Endothelial cell (in vitro differentiated cells): Measurements from ENCODE around the gene DNAJC15. TPM values are rescaled to one million over a fixed set of nuclear protein-coding genes. Genes with fewer than 3 reads are reported as not detected.
"Not testable (repeated sequence)": the region's sequence is repeated elsewhere in the genome, so short reads cannot be mapped to it uniquely, and the experiment has no call there.

ENCODE experiments used
- DNase-seq: peaks from one replicate; pipeline ENCODE4 v3.0.0; 2021; ENCODE audit warnings: low spot score
- H3K27ac Mint-ChIP-seq: one replicate; pipeline ENCODE4 v1.8.0; 2021; ENCODE audit warnings: mixed read lengths, inconsistent platforms; ENCODE audit not compliant: unreplicated experiment
- H3K27me3 Mint-ChIP-seq: one replicate; pipeline ENCODE4 v1.8.0; 2021; ENCODE audit warnings: mild to moderate bottlenecking, moderate library complexity, mixed read lengths, inconsistent platforms; ENCODE audit not compliant: unreplicated experiment
- H3K36me3 Mint-ChIP-seq: one replicate; pipeline ENCODE4 v1.8.0; 2021; ENCODE audit warnings: mild to moderate bottlenecking, low read depth, mixed read lengths, inconsistent platforms; ENCODE audit not compliant: unreplicated experiment
- H3K4me1 Mint-ChIP-seq: one replicate; pipeline ENCODE4 v1.8.0; 2021; ENCODE audit warnings: mild to moderate bottlenecking, mixed read lengths, inconsistent platforms; ENCODE audit not compliant: unreplicated experiment
- H3K4me3 Mint-ChIP-seq: one replicate; pipeline ENCODE4 v1.8.0; 2021; ENCODE audit warnings: mild to moderate bottlenecking, mixed read lengths, inconsistent platforms; ENCODE audit not compliant: unreplicated experiment
- H3K9me3 Mint-ChIP-seq: one replicate; pipeline ENCODE4 v1.8.0; 2021; ENCODE audit warnings: mixed read lengths, inconsistent platforms; ENCODE audit not compliant: unreplicated experiment
- CTCF ChIP-seq: fragments of 200-600 bp; sonication (generic); IDR thresholded peaks from one replicate; pipeline ENCODE4 v1.5.0; 2021; ENCODE audit warnings: antibody characterized with exemption; ENCODE audit not compliant: unreplicated experiment
- total RNA-seq: library from RNA; stranded (reverse); fragmentation: NEBNext Ultra II Directional; extraction: Animal tissue kit (Norgen Biotek cat#: 25700); gene quantifications from one replicate; pipeline ENCODE4 v1.2.1, GENCODE V29; 2021; ENCODE audit not compliant: unreplicated experiment

The DNAJC15 gene
- total RNA-seq, 1 donor from 2014 or later, result 13.9 TPM

GRCh38 chr13:43071824-43072223 is 48.4 kb downstream of the DNAJC15 start:
- DNase-seq, result no peak
- H3K9me3 Mint-ChIP-seq, result no peaks in the 10 kb centered on the region
- no peaks in the 10 kb centered on the region for H3K36me3 Mint-ChIP-seq
- H3K4me3 Mint-ChIP-seq, result no peak overlapping the region
- no peak overlapping the region for H3K27ac Mint-ChIP-seq
- H3K4me1 Mint-ChIP-seq, result peaks cover 13% of the 10 kb centered on the region
- TF ChIP-seq CTCF, result no peak
- no peaks in the 10 kb centered on the region for H3K27me3 Mint-ChIP-seq

- no peak for DNase-seq
- H3K4me3 Mint-ChIP-seq, result no peak overlapping the region
- TF ChIP-seq CTCF, result no peak
- H3K4me1 Mint-ChIP-seq, result peaks cover 17% of the 10 kb centered on the region
- H3K27me3 Mint-ChIP-seq, result no peaks in the 10 kb centered on the region
- no peaks in the 10 kb centered on the region for H3K36me3 Mint-ChIP-seq
- H3K27ac Mint-ChIP-seq, result no peak overlapping the region
- no peaks in the 10 kb centered on the region for H3K9me3 Mint-ChIP-seq
Observed at GRCh38 chr13:43072394-43072793, 49.0 kb downstream of the DNAJC15 start.

- Mint-ChIP-seq H3K4me3 (no peak overlapping the region), H3K9me3 (no peaks in the 10 kb centered on the region), H3K27me3 (no peaks in the 10 kb centered on the region), H3K4me1 (peaks cover 23% of the 10 kb centered on the region), H3K36me3 (peaks cover under 1% of the 10 kb centered on the region), H3K27ac (no peak overlapping the region)
- no peak for TF ChIP-seq CTCF
- no peak for DNase-seq
Observed at GRCh38 chr13:43074824-43075510, 51.6 kb downstream of the DNAJC15 start.

- H3K4me3 Mint-ChIP-seq, DNase-seq, H3K27me3 Mint-ChIP-seq, H3K36me3 Mint-ChIP-seq, H3K9me3 Mint-ChIP-seq, H3K27ac Mint-ChIP-seq: not testable (repeated sequence)
- H3K4me1 Mint-ChIP-seq, result peaks cover 23% of the 10 kb centered on the region
Observed at GRCh38 chr13:43075511-43075902, 52.1 kb downstream of the DNAJC15 start.

GRCh38 chr13:43077046-43077445 is 53.7 kb downstream of the DNAJC15 start:
- no peaks in the 10 kb centered on the region for H3K27me3 Mint-ChIP-seq
- H3K4me1 Mint-ChIP-seq, result peaks cover 18% of the 10 kb centered on the region
- no peaks in the 10 kb centered on the region for H3K9me3 Mint-ChIP-seq
- no peak overlapping the region for H3K4me3 Mint-ChIP-seq
- no peak for TF ChIP-seq CTCF
- H3K36me3 Mint-ChIP-seq, result peaks cover 16% of the 10 kb centered on the region
- no peak overlapping the region for H3K27ac Mint-ChIP-seq
- no peak for DNase-seq
